Thoracic aorta (tissue), 2 donors: ENCODE measurements around the gene SLC38A8. TPM values are rescaled to one million over a fixed set of nuclear protein-coding genes. Genes with fewer than 3 reads are reported as not detected.

Source experiments
- ATAC-seq: fragments of 150-250 bp; one replicate; pipeline ENCODE4 v1.8.0; 2017; ENCODE audit warnings: low read depth; ENCODE audit not compliant: insufficient number of reproducible peaks, low FRiP score
- DNase-seq: peaks from one replicate; pipeline ENCODE4 v3.0.0-alpha.2; 2020; ENCODE audit warnings: low spot score
- H3K27ac ChIP-seq, 2 donors: fragments of 200-600 bp; sonication (generic); 1 replicate in 1 of 2; 2 replicates in 1 of 2; pipeline ENCODE4 v1.5.1; 2016; ENCODE audit warnings: mild to moderate bottlenecking in 2 of 2, moderate library complexity in 2 of 2
- H3K27me3 ChIP-seq: fragments of 200-600 bp; sonication (generic); replicated peaks from 2 replicates; pipeline ENCODE4 v1.6.0; 2016; ENCODE audit warnings: mild to moderate bottlenecking; ENCODE audit not compliant: insufficient read depth
- H3K36me3 ChIP-seq: fragments of 200-600 bp; sonication (generic); one replicate; pipeline ENCODE4 v1.5.1; 2016
- H3K4me1 ChIP-seq, 2 donors: fragments of 200-600 bp; sonication (generic); 1 replicate in 1 of 2; 2 replicates in 1 of 2; pipeline versions ENCODE4 v1.5.1 to v1.6.0; 2016; ENCODE audit warnings: low read depth in 2 of 2, mild to moderate bottlenecking in 1 of 2; ENCODE audit not compliant: control insufficient read depth in 1 of 2
- H3K4me3 ChIP-seq: fragments of 200-600 bp; sonication (generic); 2 replicates; pipeline ENCODE4 v1.5.1; 2016; ENCODE audit warnings: mild to moderate bottlenecking
- H3K9me3 ChIP-seq: fragments of 200-600 bp; sonication (generic); 2 replicates; pipeline ENCODE4 v1.5.1; 2016
- CTCF ChIP-seq: fragments of 200-600 bp; sonication (generic); IDR thresholded peaks from one replicate; pipeline ENCODE4 v1.5.1; 2019; ENCODE audit warnings: antibody characterized with exemption
- total RNA-seq, 2 donors: library from RNA; depleted of rRNA; stranded (reverse); fragments of >200 nt; gene quantifications; one replicate each; pipeline versions ENCODE4 v1.1.0 to v1.2.3, GENCODE V29; 2016

Gene SLC38A8
- total RNA-seq, 2 donors from 2014 or later, result not detected

- no peak overlapping the region for H3K27ac ChIP-seq
- H3K4me1 ChIP-seq, result peaks cover 0 to 7% of the 10 kb centered on the region in 2 donors
- no peaks in the 10 kb centered on the region for H3K27me3 ChIP-seq
- peaks cover 6% of the 10 kb centered on the region for H3K36me3 ChIP-seq
- no peaks in the 10 kb centered on the region for H3K9me3 ChIP-seq
- ATAC-seq (no peak), DNase-seq (no peak)
- H3K4me3 ChIP-seq, result no peak overlapping the region
- TF ChIP-seq CTCF, result no peak
These were observed 73.5 kb downstream of the SLC38A8 start for GRCh38 chr16:83968891-83969649.

- Histone ChIP-seq H3K27me3 (no peaks in the 10 kb centered on the region), H3K4me3 (peak overlapping the region; percentile 54), H3K27ac (no peak overlapping the region), H3K36me3 (peaks cover 8% of the 10 kb centered on the region), H3K4me1 (peaks cover 0 to 7% of the 10 kb centered on the region in 2 donors), H3K9me3 (no peaks in the 10 kb centered on the region)
- no peak for TF ChIP-seq CTCF
- ATAC-seq (no peak), DNase-seq (no peak)
These were observed 74.2 kb downstream of the SLC38A8 start for GRCh38 chr16:83968306-83968851.

GRCh38 chr16:83967838-83968305 lies 74.7 kb downstream of the SLC38A8 start, which contains the start of gene NECAB2:
Gene NECAB2, plus strand, starts transcription at chr16:83968244. Its CDS starts 405 bp downstream, at chr16:83968649.
- Histone ChIP-seq H3K4me3 (peak within 1 kb of the TSS; percentile 54), H3K36me3 (peaks cover 8% of the 10 kb centered on the region), H3K9me3 (no peaks in the 10 kb centered on the region), H3K4me1 (peaks cover 0 to 7% of the 10 kb centered on the region in 2 donors), H3K27ac (no peak within 1 kb of the TSS), H3K27me3 (no peaks in the 10 kb centered on the region)
- ATAC-seq (no peak), DNase-seq (no peak)
- TF ChIP-seq CTCF, result peak; percentile 49

DNA sequence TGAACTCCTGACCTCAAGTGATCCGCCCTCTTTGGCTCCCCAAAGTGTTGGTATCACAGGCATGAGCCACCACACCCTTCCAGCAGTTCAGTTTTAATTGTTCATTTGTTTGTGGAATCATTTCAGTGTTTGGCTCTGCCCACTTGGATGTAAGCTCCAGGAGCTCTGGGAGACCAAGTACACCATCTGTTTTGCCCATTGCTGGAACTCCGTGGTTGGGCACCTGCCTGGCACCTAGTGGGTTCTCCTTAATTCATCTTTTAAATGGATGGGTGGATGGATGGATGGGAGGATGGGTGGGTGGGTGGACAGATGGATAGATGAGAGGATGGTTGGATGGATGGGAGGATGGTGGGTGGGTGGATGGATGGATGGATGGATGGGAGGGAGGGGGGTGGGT lies 75.5 kb downstream of the SLC38A8 start:
- Histone ChIP-seq H3K27ac (no peak overlapping the region), H3K27me3 (no peaks in the 10 kb centered on the region), H3K4me1 (peaks cover 0 to 7% of the 10 kb centered on the region in 2 donors), H3K9me3 (no peaks in the 10 kb centered on the region), H3K4me3 (no peak overlapping the region), H3K36me3 (peaks cover 12% of the 10 kb centered on the region)
- DNase-seq (no peak), ATAC-seq (no peak)
- TF ChIP-seq CTCF, result no peak

GRCh38 chr16:83966153-83966696 lies 76.4 kb downstream of the SLC38A8 start:
- DNase-seq (no peak), ATAC-seq (no peak)
- no peak overlapping the region for H3K27ac ChIP-seq
- no peak for TF ChIP-seq CTCF
- H3K9me3 ChIP-seq, result no peaks in the 10 kb centered on the region
- H3K36me3 ChIP-seq, result peaks cover 20% of the 10 kb centered on the region
- H3K4me1 ChIP-seq, result peaks cover 0 to 7% of the 10 kb centered on the region in 2 donors
- H3K4me3 ChIP-seq, result no peak overlapping the region
- H3K27me3 ChIP-seq, result no peaks in the 10 kb centered on the region
